T1000 (cell line): ENCODE data around the gene POMGNT2.
"Not testable (repeated sequence)": the region's sequence is repeated elsewhere in the genome, so short reads cannot be mapped to it uniquely, and the experiment has no call there.

Experiments used
- DNase-seq: peaks from one replicate; lab custom pipeline; 2025; ENCODE audit warnings: mixed read lengths; lab: John Stamatoyannopoulos, UW

POMGNT2 gene

GRCh38 chr3:43075904-43076661 is 29.8 kb downstream of the POMGNT2 start:
- no peak for DNase-seq

DNA sequence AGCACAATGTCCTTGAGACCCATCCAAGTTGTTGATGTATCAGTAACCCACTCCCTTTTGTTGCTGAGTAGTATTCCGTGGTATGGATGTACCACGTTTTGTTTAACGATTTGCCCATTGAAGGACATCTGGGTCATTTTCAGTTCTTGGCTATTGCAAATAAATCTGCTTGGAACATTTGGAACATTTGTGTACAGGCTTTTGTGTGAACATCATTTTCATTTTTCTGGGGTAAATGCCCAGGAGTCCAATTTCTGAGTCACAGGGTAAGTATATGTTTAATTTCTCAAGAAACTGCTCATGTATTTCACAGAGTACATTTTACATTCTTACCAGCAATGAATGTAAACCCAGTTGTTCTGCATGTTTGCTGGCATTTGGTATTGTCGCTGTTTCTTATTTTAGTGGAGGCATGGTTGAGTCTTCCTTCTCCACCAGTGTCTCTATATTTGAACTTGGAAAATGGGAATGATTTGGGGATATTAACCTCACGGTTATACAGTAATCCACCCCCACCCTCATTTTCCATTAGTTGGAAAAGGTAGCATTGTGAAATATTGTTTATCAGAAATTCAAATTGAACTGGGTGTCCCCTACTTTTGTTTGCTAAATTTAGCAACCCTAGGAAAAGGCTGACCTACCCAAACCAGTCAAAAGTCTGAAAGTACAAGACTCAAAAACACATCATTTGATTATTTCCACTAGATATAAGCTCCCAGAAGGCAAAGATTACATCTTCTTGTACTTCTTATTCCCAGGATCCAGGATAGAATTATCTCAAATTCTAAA is 30.8 kb downstream of the POMGNT2 start:
- no peak for DNase-seq

GRCh38 chr3:43074482-43074881 is 31.4 kb downstream of the POMGNT2 start:
- no peak for DNase-seq

DNA sequence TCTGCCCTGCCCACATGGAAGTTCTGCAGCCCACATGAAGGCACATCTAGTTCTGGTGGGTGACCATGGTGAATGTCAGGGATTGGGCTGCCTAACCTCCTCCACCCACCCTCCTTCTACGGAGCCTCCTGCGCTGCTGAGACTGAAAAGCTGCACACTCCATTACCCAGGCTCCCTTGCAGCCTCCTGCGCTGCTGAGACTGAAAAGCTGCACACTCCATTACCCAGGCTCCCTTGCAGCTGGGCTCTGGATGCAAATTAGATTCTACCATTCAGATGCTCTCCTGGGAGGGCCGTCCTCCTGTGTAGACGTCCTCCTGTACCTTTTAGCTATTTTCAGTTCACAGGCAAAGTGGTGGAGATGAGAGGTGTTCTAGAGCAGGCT is 32.1 kb downstream of the POMGNT2 start:
- no peak for DNase-seq

DNA sequence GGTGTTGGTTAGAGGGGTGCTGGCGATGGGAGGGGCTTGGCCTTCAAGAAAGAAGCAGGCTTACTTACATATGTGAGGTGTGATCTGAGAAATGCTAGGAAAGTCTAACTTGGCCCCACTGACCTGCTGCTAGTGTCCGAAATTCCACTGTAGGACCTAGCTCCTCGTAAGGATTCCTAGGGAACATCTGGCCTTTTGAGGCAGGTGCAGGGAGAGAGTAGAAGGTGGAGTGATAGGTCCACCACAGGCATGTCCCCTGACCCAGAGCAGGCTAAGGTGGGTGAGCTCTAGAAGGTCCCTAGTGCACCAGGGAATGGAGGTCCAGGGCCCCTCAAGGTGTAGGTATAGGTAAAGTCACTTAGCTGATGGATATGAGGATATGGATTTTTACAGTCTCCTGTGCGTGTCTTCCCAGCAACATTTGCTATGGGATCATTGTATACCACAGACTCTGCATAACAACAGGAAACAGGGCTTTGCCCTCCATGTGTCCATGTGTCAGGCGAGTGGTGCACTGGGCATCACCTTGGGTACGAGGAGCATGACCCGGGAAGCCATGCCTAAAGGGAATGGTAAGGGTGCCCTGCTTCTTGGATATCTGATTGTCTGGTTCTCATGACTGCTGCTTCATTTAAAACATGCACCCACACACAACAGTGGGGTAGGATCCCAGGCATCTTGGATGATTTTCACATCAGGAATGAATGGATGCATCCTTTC is 32.6 kb downstream of the POMGNT2 start:
- no peak for DNase-seq

- DNase-seq = no peak
Observed at GRCh38 chr3:43072361-43072760, 33.5 kb downstream of the POMGNT2 start.

DNA sequence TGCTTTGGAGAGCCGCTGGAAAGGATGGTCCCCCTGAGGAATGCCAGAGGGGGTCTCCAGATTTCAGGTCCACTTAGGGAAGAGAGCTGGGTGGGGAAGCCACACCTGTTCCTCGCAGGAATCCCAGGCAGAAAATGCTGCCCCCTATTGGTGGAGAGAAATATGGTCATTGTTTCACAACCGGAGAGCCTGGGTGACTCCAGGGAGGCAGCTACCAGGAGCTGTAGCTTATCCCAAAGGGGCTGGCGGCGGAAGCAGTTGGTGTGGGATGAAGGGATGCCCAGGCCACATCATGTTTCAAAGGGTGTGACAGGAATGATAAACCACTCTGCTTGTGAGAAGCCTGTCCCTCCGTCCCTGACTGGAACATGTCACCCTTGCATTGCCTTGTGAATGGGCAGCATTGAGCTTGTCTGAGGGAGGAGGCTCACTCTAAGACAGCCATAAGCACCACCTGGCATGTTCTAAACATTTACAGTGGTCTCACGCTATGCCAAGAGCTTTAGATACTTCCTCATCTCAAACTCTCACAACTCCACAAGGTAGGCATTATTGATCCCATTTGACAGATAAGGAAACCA is 34.5 kb downstream of the POMGNT2 start:
- DNase-seq = no peak

GRCh38 chr3:43070670-43071069 is 35.2 kb downstream of the POMGNT2 start:
- DNase-seq = not testable (repeated sequence)

DNA sequence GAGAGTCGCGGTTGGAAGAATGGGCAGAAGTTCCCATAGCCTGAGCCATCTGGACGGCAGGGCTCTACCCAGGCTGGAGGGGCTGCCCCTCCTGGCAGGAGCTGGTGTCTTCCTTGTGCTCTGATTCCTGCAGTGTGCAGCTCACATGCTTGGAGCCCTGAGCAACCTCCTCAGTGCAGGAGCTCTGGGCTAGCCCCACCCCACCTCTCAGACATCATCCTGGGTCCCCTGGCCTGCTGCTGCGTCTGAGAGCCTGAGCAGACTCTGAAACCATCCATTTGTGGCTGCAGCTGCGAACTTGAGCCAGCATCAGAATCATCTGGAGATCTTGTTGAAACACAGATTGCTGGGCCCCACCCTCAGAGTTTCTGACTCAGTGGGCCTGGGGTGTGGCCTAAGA is 42.8 kb downstream of the POMGNT2 start:
- DNase-seq = no peak

DNA sequence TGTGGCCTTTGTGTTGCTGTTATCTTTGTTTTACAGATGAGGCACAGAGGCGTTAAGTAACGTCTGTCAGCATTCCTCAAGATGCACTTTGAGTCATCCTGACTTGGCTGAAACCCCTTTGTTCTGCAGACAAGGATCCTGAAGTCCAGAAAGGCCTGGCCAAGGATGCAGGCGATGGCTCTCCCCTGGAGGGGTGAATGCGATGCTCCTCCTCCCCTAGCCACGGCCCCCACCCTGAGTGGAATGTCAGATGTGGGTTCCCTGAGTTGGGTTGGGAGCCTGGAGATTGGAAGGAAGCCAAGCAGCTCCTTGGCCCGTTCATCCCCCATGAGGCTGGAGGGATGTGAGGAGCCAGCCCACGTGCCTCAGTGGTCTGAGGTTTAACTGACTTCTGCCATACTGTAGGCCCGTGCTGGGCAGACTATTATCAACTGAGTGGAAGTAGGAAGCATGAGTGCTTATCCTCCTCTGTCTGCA is 43.3 kb downstream of the POMGNT2 start:
- no peak for DNase-seq

DNA sequence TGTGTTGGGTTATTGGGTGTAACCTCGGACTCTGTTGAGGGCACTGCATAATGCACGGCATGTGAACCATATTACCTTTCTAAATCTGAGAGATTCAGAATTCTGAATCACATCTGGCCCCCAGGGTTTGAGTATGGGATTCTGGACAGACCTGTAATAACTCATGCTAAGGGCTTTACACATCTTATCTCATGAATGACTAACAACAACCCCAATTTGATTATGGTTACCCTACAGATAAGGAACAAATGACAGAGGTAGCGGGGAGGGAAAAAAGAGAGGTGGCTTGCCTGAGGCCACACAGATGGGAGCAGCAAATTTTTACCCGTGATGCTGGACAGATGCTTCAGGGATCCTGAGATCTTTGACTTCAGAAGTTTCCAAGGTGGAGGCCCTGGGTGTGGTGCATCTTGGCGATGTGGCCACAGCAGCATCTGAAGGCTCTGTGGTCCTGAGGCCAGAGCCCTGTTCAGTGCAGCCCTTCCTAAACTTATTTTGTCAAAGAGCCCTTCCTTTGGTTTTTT is 43.8 kb downstream of the POMGNT2 start:
- DNase-seq = no peak

DNA sequence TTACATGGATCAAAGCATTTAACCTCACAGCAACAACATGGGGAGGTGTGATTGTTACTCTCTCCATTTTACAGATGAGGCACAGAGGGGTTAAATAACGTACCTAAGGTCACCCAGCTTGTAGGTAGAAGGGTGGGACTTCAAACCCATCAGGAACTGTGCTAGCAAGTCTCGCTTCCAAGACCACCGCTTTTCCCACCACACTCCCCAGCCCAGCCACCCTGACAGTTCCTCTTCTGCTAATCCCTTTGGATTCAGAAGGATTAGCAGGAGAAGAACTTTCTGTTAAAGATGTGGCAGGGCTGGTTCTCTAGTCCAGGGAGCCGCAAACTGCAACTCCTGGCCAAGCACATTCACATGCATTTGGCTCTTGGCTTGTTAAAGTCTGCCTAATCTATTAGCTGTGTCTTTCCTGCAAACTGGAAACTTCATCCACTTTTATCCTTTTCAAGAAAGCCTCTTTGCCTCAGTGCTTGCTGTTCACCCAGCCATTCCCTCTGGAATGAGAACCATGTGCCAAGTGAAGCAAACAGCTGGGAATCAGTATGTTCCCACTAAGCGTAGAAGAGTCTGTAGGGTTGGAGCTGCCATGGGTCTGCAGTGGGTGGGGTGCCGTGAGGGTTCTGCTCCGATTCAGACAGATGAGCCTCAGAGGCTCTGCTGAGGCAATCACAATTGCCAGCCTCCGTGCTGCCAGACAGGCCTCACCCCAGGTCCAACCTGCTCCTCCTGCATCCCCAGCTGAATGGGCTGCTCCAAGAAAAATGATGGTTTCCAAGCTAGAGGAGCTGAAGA is 44.6 kb downstream of the POMGNT2 start:
- no peak for DNase-seq

DNA sequence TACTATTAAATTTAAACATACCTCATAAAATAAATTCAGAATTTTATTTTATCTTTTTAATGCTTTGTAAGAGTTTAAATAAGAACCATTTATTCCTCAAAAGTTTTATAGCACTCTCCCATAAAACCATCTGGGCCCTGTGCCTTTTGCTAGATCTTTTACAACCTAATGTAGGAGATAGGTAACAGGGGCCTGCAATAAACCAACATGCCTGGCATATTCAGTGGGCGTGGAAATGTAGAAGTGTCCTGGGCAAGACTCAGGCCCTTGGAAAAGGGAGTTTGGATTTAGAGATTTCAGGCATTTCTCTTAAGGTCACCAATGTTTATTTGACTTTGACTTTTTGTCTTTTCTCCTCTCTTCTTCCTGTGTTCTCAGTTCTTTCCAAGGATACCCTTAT is 46.4 kb downstream of the POMGNT2 start:
- no peak for DNase-seq

DNA sequence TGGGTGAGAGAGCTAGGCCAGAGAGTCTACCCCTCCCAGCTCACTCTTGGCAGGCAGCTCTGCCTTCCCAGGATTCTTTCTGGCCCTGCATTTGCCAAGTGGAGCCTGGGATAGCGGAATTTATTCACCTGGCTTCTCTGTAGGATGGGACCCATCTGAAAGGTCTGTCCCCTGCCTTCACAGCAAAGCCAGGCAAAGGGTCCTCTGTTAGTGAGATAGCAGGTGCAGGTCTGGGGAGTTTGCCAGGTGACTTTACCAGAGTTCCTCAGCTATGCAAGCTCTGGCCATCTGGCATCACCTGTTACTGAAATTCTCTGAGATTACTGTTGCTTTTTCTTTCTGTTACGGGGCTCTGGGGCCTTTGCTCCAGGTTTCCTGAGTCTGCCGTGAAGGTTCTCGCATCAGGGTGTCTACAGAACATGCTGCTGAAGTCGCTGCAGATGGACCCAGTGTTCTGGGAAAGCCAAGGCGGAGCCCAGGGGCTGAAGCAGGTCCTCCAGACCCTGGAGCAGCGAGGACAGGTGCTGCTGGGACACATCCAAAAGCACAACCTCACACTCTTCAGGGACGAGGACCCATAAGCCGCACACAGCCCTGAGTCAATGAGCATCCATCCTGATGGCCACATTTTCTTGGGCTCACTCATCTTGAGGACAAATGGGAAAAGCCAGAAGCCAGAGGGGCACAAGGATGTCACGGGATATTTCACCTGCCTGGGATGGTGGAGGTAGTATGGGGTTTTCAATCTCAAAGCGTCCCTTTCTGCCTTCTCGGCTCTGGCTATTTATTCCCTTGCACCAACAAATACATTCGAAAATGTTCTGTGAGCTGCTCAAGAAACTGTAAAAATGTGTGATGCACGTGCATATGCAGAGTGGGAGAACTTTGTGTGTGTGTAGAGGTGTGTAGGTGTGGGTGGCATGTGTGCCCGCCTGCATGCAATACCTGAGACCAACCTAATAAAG is 49.8 kb downstream of the POMGNT2 start:
- no peak for DNase-seq

GRCh38 chr3:43055393-43055792 is 50.5 kb downstream of the POMGNT2 start:
- DNase-seq = no peak

DNA sequence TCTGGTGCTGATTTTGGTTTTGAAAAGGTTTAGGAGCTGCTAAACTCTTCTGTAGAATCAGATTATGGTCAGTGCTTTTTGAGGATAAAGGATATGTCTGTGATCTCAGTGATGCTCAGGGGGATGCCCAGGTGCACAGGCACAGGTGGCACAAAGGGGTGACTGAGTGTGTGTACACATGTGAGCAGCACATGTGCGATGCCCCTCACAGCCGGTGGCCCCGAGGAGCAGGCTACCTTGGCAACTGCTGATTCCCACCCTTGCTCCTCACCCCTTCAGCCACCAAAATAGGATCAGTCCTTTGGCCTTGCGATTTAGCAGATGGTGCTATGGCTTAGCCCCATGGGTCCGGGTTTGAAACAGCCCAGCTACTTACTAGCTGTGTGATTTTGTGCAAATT is 51.1 kb downstream of the POMGNT2 start:
- DNase-seq = no peak

GRCh38 chr3:43053291-43053690 is 52.6 kb downstream of the POMGNT2 start:
- no peak for DNase-seq

DNA sequence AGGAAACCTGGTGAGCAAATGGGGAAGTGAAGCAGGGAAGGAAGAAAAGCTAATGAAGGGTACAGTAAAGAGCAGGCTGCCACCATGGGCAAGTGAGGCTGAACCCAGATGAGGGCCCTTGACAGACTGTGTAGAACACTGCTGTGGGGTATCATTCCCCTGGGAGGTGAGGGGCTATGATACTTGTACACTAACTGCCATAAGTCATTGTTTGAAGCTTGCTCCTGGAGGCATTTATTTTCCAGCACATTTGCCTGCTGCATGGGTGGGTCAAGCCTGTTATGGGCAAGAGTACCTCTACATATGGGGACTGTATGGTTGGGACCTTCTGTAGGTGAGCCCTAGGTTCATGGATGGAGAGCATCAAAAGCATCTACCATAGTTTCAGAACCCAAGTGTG is 57.4 kb downstream of the POMGNT2 start:
- no peak for DNase-seq

GRCh38 chr3:43046583-43046982 is 59.3 kb downstream of the POMGNT2 start:
- no peak for DNase-seq

DNA sequence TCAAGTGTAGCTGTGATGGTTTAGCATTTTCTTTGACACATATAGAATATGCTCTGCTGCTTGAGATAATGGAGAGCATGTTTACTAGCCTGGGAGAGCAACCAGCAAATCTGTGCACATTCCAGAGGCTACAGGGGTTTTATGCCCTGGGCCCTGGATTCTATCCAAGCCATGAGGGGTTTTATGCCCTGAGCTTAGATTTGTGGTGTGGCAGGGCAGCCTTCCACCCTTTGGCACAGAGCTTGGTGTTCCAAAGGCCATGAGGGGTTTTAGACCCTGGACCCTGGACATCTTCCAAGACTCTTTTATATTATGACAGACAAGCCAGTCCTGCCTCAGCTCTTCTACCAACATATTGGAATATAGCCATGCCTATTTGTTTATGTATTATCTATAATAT is 60.8 kb downstream of the POMGNT2 start:
- not testable (repeated sequence) for DNase-seq
